CD4-positive, alpha-beta T cell treated with Interleukin-10 for 1 hour (primary cell): ENCODE results near the gene ESRRB.

Experiments
- DNase-seq: peaks from one replicate; pipeline ENCODE4 v3.0.0-alpha.2; 2020

Gene ESRRB

GRCh38 chr14:76375947-76376404 is at the start of gene ESRRB:
Gene ESRRB (plus strand): TSS chr14:76376137. CDS start chr14:76376402, 265 bp downstream.
- DNase-seq, result no peak

DNA sequence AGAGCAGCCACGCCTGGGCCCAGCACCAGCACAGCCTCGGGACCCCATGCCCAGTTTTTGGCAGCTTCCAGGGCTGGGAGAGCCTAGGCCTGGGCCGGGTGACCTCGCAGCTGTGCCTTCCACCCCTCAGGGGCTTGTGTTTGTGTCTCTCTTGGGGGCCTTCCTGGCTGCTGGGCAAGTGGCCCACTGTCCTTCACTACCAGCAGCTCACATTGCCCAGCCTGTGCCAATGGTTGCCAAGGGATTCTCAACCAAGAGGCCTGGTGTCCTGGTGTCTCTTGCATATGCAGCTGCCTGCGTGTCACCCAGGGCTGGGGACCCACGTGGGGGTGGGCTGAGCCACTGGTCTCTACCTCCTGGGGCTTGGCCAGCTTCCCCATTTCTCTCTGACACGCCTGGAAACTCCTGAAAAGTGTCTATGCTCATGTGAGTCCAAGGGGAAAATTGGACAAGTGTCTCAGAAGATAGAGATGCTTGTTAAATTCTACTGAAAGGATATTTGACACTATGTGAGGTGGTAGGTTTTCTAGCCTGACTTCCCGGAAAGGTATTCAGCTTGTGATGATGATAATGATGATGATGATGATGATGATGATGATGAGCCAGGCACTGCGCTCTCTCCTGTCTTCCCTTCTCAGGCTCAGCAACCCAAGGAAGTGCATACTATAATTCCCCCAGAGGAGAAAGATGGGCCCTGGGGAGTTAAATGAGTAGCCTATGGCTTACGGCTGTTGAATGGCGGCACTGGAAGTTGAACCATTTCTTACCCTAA is 48.8 kb upstream of the ESRRB start:
- no peak for DNase-seq

GRCh38 chr14:76328457-76329137 is 47.3 kb upstream of the ESRRB start:
- DNase-seq, result no peak

DNA sequence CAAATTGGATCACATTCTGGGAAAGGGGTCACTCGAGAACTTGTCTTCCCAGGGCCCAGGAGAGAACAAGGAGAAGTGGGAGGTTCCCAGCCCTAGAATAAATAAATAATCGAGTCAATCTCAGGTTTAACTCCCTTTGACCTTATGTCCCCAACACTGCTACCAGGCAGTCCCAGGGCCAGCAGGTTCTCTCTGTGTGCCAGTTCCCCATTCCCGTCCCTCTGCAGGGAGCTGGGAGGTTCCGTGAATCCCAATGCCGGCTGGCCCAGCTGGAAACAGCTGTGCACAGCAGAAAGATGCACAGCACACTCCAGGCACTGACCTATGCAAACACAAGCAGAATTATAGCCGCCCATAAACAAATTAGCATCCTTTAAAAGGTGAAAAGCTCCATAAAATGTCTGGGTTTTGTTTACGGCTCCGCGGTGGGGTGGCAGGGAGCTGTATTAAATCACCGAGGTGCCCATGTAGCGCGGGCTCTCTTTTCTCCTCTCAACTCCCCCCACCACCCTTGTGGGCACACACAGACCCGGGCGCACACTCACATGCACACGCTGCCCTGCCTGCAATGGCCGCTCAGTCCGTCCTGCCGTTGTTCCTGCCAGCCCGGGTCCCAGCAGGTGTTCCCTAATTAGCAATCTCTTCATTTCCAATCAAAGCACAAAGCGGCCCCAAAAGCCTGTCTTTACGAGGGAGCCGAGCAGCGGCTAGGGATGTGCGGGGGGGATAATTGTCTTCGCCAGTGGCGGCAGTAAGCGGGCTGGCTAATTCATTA is 46.6 kb upstream of the ESRRB start:
- DNase-seq, result no peak

DNA sequence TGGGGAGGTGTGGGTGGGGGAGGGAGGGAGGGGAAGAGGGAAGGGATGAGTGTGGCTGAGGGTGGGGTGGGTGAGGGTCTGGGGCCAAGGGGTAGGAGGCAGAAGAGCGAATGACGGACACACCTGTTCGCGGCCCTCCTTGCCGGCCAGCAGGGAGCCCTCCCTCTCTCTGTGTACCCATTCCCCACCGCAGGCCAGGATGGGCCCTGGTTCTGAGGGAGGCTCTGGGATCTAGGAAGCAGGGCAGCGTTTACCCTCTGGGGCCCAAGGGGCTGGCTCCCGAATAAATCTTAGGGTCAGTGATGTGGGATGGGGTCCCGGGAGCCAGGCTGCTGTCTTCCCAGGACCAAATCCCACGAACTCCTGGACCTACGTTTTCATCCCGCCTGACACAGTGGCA is 46.0 kb upstream of the ESRRB start:
- DNase-seq, result no peak

DNA sequence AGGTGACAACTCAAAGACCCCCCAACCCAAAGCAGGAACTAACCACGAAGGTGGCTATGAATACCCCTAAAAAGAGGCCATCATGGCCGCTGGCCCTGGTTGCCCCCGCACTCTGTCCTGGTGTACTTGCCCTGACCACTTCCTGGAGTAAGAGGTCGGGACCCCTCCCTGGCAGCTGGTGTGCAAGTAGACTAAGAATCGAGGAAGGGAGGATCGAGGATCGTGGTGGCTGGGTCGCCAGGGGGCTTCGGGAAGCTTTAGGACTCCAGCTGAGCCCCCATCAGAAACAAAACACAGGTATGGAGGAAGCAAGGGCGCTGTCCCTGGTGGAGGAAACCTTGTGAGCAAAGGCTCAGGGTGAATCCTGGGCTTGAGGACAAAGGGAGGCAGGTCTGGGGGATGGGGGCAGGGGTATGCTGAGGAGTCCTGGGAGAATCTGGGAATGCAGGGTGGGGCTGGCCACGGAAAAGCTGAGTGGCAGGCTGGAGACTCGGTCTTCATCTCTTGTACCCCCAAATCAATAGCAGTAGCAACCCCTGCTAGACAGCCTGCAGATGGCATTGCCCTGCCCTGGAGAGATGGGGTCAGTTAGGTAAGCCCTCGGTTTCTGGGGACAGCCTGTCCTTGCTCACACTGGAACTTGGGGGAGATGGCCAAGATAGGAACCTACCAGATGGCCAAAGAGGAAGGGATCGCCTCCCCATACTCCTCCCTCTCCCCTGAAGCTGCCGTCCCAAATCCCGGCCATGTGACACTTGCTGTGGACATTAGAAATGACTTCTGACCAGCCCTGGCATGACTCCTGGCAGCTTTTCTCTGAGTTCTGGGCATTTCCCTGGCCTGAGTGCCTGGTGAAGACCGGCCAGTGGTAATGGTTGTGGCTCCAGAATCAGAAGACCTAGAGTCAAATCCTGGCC is 45.3 kb upstream of the ESRRB start:
- DNase-seq, result no peak

GRCh38 chr14:76331328-76332011 is 44.5 kb upstream of the ESRRB start:
- DNase-seq, result no peak

- DNase-seq, result no peak
Measured at GRCh38 chr14:76333664-76334063, 42.3 kb upstream of the ESRRB start.

DNA sequence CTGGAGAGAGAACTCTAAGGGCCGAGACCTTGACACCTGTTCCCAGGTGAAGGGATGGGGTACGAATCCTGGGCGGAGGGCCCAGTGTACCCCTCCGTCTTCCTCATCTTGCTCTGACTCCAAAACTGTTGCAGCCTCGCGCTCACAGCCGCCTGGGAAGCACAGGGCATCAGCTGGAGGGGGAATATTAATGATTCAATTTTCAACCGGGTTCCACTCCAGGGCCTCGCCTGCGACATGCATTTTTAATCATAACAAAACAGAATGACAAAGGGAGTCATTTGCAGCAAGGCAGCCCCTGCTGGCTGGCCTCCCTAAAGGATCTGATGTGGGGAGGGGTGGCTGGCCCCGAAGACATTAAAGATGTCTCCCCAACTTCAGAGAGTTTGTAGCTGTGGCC is 41.6 kb upstream of the ESRRB start:
- no peak for DNase-seq

DNA sequence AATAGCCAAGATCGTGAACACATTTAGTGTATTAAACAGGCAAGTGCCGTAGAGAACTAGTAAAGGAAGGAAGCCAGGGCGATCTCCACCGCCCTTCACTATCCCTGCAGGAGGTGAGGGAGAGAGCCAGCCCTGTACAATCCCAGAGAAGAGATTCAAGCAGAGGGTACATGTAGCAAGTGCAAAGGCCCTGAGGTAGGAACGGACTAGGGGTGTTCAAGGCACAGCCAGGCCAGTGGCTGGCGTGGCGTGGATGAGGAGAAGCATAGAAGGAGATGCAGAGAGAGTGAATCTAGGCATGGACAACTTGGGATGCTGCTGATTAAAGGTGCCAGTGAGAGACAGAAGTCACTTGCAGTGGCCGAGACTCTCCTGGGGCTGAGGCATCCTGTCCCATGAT is 39.1 kb upstream of the ESRRB start:
- DNase-seq, result no peak

DNA sequence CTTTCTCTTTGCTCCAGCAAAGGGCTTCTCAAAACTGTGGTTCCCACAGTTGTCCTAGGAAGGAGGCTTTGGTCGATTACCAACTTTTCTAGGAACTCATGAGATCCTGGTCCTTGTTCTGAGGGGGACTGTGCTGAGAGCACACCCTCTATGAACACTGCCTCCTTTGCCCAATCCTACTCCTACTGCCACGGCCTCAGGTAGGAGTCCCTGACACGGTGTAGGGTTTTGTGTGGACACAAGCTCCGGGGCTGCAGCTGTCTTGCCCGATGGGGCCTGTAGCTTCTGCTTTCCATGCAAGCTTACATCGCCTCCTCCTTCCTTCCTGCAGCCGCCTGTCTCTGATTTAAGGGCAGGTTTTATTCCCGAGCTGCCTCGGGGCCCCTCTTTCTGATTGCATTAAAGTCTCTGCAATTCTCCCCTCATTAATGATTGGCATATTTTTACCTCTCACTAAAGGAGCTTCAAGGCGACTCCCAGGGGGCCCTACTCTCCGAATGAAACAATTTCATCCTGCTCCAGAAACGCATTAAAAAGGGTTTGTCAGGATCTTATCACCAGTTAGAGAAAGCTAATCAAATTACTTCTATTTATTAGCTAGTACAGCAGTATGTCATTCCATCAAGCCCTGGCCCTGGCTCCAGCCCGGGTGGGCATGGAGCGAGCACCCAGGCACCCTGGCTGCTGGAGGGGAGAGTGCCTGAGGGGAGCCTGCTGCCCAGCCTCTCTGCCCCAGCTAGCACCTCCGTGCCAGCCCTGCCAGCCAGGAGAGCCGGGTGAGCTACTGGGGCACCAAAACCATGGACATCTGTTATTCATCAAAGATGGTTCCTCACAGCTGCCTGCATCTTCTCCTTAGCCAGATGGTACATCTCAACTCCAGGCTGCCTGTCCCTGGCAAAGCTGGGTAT is 38.0 kb upstream of the ESRRB start:
- no peak for DNase-seq

DNA sequence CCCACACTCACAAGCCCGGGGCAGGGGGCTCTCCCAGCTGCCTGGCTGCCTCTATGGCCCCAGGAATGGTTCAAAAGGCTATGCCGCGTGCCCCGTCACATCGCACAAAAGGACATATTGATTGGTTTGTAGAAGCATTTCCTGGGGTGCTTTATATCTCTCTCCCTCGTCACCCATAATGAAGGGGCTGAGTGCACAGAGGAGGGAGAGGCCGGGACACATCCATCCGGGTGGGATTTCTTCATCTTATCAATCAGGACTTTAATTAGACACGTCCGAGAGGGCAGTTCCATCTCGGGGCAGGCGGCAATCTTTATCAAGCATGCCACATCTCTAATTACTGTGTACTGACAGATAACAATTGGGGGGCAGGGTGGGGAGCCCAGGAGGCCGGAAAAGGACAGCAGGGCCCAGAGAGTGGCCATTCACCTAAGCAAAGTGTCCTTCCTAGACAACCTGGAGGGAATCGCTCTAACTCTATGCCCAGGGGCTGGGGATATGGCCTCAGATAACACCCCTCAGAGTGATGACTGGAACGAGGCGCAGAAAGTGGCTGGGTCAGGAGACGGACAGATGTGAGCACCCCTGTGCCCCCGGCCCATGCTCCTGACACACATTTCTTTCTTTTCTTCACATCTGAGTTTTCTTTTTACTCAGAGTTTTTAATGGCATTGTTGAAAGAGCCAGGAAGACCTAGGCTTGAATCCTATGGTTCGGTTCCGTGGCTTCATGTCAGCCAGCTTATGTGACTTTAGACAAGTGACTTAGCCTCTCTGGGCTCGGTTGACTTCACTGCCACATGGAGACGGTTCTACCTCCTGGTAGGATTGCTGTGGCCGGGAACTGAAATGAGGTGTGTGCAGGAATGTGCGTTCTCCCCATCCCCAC is 36.0 kb upstream of the ESRRB start:
- DNase-seq, result no peak

DNA sequence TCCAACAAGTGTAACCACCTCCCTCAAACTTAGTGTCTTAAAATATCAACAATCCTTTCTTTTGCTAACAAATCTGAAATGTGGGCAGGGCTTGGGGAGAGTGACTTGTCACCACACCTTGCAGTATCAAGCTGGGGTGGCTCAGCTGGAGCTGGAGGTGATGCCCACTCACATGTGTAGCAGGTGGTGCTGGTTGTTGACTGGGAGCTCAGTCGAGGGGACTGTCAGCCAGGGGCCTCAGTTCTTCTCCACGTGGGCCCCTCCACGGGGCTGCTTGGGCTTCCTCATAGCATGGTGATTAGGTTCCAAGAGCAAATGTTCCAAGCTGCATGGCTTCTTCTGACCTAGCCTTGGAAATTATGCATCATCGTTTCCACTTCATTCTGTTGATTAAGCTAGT is 32.6 kb upstream of the ESRRB start:
- DNase-seq, result no peak

DNA sequence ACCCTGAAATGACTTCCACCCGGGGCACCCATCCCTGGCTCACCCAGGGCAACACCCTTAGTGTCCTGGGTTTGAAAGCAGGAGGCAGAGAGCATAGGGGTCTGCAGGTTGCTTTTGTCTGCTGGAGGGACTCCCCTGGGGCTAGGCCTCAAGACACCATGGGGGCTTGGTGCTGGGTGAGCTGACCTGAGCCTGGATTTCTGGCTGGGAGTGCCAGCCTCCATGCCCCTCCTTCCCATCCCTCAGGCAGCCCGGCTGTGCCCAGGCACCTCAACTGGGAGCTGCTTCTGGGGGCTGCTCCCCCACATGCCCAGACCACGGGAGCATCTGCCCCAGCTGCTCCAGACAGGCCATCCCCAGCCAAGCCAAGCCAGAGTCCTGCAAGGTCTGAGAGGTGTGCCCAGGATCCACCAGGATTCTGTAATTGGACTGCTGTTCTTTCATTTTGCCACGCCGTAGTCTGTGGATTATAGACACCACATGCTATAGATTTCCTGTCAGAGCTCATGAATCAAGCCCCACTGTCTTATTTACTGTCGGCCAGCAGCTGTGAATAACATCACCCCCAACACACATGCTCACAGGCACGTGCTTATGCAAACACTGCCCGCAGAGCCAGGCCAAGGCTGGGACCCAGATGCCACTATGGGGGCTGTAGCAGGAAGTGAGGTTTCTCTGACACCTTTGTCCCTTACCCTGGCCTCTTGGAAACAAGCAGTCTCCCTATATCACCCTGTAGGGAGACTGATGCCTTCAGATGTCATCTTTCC is 29.4 kb upstream of the ESRRB start:
- no peak for DNase-seq

DNA sequence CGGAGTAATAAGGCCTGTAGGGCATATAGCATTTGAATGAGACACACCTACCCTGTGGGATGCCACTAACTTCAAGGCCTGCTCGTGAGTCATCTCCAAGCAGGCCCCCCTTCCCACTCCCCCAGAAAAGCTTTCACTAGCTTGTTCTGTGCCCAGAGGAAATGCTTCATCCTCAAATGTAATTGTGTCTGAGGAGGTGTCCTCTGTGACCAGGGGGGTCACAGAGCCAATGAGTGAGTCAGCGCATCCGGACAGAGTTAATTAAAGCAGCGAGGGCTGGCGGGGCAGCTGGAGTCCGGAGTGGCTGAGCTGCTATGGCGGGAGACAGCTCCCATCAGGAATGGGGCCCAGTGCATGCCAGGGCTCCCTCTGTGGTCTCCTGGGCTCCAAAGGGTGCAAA is 27.0 kb upstream of the ESRRB start:
- DNase-seq, result no peak

DNA sequence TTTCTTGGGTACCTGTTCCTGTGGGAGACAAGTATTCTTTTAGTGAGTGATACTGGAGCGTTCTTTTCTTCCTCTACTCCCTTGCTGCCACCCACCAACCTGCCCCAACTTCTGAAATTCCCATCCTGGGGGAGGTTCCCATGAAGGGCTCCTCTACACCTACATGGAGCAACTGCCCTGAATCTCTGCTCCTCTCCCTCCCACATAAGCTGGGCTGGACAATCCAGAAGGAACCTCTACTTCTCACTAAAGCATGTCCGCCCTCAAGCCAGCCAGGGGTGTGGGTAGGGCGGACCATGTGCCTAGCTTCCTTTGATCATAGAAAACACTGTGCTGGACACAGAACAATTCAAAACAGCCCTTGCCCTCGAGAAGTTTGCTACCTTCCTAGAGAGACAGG is 25.9 kb upstream of the ESRRB start:
- no peak for DNase-seq

DNA sequence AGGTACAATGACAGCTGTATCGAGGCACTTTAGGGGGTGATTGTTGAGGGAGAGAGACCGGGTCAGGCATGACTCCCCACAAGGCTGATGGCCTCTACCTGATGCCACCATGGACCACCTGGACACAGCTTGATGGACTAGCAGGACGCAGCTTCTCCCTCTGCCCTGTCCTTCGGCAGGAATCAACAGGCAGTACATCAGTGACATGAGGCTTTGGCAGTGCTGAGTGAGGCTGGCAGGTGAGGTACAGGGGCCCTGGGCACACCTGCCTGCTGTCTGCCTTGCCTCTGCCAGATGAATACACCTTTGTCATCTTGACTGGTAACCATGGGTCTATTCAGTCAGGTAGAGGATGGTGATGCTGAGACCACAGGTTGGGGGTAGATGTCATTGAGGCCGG is 25.3 kb upstream of the ESRRB start:
- DNase-seq, result no peak

- DNase-seq, result no peak
Measured at GRCh38 chr14:76351941-76352340, 24.0 kb upstream of the ESRRB start.
